Osteocyte (in vitro differentiated cells): Measurements from ENCODE around the gene PDZD2. TPM values are rescaled to one million over a fixed set of nuclear protein-coding genes. Genes with fewer than 3 reads are reported as not detected.

ENCODE experiments used
- DNase-seq: peaks from one replicate; pipeline ENCODE4 v3.0.0; 2021; ENCODE audit warnings: mixed read lengths; ENCODE audit not compliant: unreplicated experiment; ENCODE audit errors: extremely low spot score
- H3K27ac Mint-ChIP-seq: one replicate; pipeline ENCODE4 v1.8.0; 2021; ENCODE audit warnings: mild to moderate bottlenecking, mixed read lengths; ENCODE audit not compliant: unreplicated experiment
- H3K27me3 Mint-ChIP-seq: one replicate; pipeline ENCODE4 v1.8.0; 2021; ENCODE audit warnings: mixed read lengths; ENCODE audit not compliant: unreplicated experiment
- H3K36me3 Mint-ChIP-seq: one replicate; pipeline ENCODE4 v1.8.0; 2021; ENCODE audit warnings: mixed read lengths; ENCODE audit not compliant: unreplicated experiment
- H3K4me1 Mint-ChIP-seq: one replicate; pipeline ENCODE4 v1.8.0; 2021; ENCODE audit warnings: mixed read lengths; ENCODE audit not compliant: unreplicated experiment
- H3K4me3 Mint-ChIP-seq: one replicate; pipeline ENCODE4 v1.8.0; 2021; ENCODE audit warnings: mild to moderate bottlenecking, moderate library complexity, mixed read lengths; ENCODE audit not compliant: unreplicated experiment
- H3K9me3 Mint-ChIP-seq: one replicate; pipeline ENCODE4 v1.8.0; 2021; ENCODE audit warnings: mixed read lengths; ENCODE audit not compliant: unreplicated experiment
- total RNA-seq: library from RNA; stranded (reverse); gene quantifications from 2 replicates; pipeline ENCODE4 v1.2.1, GENCODE V29; 2021
- TF ChIP-seq, protein P1 (sequence below): fragments of 200-600 bp; sonication (generic); IDR thresholded peaks from 2 replicates; pipeline ENCODE4 v1.5.0; 2021; ENCODE audit warnings: antibody characterized with exemption, mild to moderate bottlenecking, moderate library complexity

PDZD2 gene
- total RNA-seq, 1 donor from 2014 or later = 2.3 TPM

- TF ChIP-seq, protein P1, sequence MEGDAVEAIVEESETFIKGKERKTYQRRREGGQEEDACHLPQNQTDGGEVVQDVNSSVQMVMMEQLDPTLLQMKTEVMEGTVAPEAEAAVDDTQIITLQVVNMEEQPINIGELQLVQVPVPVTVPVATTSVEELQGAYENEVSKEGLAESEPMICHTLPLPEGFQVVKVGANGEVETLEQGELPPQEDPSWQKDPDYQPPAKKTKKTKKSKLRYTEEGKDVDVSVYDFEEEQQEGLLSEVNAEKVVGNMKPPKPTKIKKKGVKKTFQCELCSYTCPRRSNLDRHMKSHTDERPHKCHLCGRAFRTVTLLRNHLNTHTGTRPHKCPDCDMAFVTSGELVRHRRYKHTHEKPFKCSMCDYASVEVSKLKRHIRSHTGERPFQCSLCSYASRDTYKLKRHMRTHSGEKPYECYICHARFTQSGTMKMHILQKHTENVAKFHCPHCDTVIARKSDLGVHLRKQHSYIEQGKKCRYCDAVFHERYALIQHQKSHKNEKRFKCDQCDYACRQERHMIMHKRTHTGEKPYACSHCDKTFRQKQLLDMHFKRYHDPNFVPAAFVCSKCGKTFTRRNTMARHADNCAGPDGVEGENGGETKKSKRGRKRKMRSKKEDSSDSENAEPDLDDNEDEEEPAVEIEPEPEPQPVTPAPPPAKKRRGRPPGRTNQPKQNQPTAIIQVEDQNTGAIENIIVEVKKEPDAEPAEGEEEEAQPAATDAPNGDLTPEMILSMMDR = no peak
- DNase-seq = no peak
- no peak overlapping the region for H3K4me3 Mint-ChIP-seq
- H3K9me3 Mint-ChIP-seq = peaks cover 9% of the 10 kb centered on the region
- no peaks in the 10 kb centered on the region for H3K27me3 Mint-ChIP-seq
- H3K4me1 Mint-ChIP-seq = peaks cover 18% of the 10 kb centered on the region
- H3K27ac Mint-ChIP-seq = no peak overlapping the region
- H3K36me3 Mint-ChIP-seq = peaks cover 10% of the 10 kb centered on the region
Measured at GRCh38 chr5:31859096-31859495, 220.2 kb downstream of the PDZD2 start.

DNA sequence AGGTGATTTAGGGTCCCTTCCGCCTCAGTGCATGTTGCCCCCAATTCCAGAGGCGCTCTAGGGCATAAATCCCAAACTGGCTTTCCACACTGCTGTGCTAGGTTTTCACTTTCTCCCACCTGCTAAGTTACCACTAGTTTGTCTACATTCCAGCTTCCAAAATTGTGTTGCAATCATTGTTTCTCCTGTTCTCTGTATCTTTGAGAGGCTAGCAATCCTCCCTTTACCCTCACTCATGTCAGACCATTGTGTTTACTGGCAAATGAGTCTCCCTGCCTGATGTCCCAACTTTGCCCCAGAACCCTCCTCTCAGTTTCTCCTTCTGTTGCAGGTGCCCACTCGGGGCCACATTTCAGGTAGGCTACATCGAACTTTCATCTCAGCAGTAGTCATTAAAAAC lies 221.3 kb downstream of the PDZD2 start:
- peaks cover 10% of the 10 kb centered on the region for H3K36me3 Mint-ChIP-seq
- H3K27ac Mint-ChIP-seq = no peak overlapping the region
- TF ChIP-seq, protein P1 = no peak
- peaks cover 11% of the 10 kb centered on the region for H3K4me1 Mint-ChIP-seq
- H3K27me3 Mint-ChIP-seq = peaks cover 3% of the 10 kb centered on the region
- DNase-seq = no peak
- H3K4me3 Mint-ChIP-seq = no peak overlapping the region
- peaks cover 9% of the 10 kb centered on the region for H3K9me3 Mint-ChIP-seq

GRCh38 chr5:31860726-31861433 lies 221.9 kb downstream of the PDZD2 start:
- DNase-seq = no peak
- Mint-ChIP-seq H3K27ac (no peak overlapping the region), H3K4me1 (peaks cover 6% of the 10 kb centered on the region), H3K27me3 (peaks cover 3% of the 10 kb centered on the region), H3K9me3 (peaks cover 9% of the 10 kb centered on the region), H3K36me3 (peaks cover 10% of the 10 kb centered on the region), H3K4me3 (no peak overlapping the region)
- TF ChIP-seq, protein P1 = no peak

DNA sequence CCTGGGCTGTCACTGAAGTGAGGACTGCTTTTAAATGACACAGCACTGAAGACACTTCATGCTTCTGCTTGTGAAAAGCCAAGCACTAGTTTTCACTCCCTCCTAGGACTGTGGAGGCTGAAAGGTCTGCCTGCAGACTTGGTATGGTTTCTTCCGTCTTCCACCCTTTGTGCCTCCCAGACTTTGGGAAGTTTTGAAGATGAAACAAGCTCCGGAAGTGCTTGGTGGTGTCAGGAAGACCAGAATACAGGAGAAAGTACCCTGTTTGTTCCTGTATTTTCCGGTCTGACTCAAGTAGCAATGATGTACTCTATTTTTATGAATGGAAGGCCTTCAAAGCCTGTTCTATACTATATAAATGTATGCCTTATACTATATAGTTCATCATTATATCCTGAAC lies 222.7 kb downstream of the PDZD2 start:
- H3K27me3 Mint-ChIP-seq = peaks cover 10% of the 10 kb centered on the region
- no peak for DNase-seq
- peaks cover 8% of the 10 kb centered on the region for H3K4me1 Mint-ChIP-seq
- peaks cover 10% of the 10 kb centered on the region for H3K36me3 Mint-ChIP-seq
- no peak overlapping the region for H3K4me3 Mint-ChIP-seq
- peaks cover 9% of the 10 kb centered on the region for H3K9me3 Mint-ChIP-seq
- H3K27ac Mint-ChIP-seq = no peak overlapping the region
- TF ChIP-seq, protein P1 = no peak

DNA sequence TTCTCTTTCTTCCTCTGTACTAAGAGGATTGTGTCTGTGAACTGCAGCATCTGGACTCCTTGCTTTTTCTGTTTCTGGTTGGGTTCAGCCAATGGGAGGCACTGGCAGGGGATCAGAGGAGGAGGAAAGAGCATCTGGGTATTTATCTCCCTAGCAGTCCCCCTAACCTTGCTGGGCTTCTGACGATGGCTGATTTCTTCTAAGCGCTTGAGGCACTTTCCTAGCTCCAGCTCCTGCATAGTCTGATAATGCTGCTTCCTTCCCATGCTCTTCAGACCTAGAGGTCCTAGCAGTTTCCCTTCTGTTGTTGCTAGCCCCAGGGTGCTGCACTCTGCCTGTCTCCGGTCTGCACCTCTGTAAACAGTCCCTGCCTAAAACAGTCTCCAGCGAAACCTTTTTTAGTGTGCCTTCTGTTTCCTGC lies 225.1 kb downstream of the PDZD2 start:
- Mint-ChIP-seq H3K4me3 (no peak overlapping the region), H3K27ac (no peak overlapping the region)

More for the DNA sequence above, 225.1 kb downstream of the PDZD2 start:
- Mint-ChIP-seq H3K36me3 (peaks cover 9% of the 10 kb centered on the region), H3K9me3 (peaks cover 9% of the 10 kb centered on the region), H3K27me3 (peaks cover 14% of the 10 kb centered on the region), H3K4me1 (peaks cover 8% of the 10 kb centered on the region)
- DNase-seq = no peak
- TF ChIP-seq, protein P1 = no peak
